HepG2 (cell line): ENCODE data around the gene HUNK.

Experiments
- ARID3A ChIP-seq: IDR thresholded peaks from 2 replicates; pipeline ENCODE4 v1.6.1; 2012; ENCODE audit warnings: low read depth, low read length, improper control_type of control experiment
- CTCF ChIP-seq: sonication (generic); formaldehyde crosslinking; IDR thresholded peaks from 2 replicates; pipeline ENCODE4 v1.5.0; 2020; ENCODE audit warnings: mild to moderate bottlenecking, missing genetic modification reagents, moderate library complexity
- GTF2F1 ChIP-seq: fragments of 150-350 bp; IDR thresholded peaks from 2 replicates; pipeline ENCODE4 v1.6.1; 2014; ENCODE audit warnings: low read length
- SNAI1 ChIP-seq: sonication (generic); formaldehyde crosslinking; IDR thresholded peaks from 2 replicates; pipeline ENCODE4 v1.5.0; 2020; ENCODE audit warnings: mild to moderate bottlenecking, missing genetic modification reagents, borderline replicate concordance
- TCF7L2 ChIP-seq: IDR thresholded peaks from 2 replicates; pipeline ENCODE4 v1.6.1; 2011; ENCODE audit warnings: mild to moderate bottlenecking, low read depth, low read length, moderate library complexity
- ZFP36 ChIP-seq: fragments of 150-350 bp; IDR thresholded peaks from 2 replicates; pipeline ENCODE4 v1.6.1; 2018; ENCODE audit warnings: borderline replicate concordance, low read length, low read depth; ENCODE audit not compliant: partially characterized antibody
- ZSCAN20 ChIP-seq: sonication (generic); formaldehyde crosslinking; IDR thresholded peaks from 2 replicates; pipeline ENCODE4 v1.4.0; 2020; ENCODE audit warnings: missing genetic modification reagents, mild to moderate bottlenecking, borderline replicate concordance

- TF ChIP-seq TCF7L2 (no peak), ARID3A (no peak), ZFP36 (no peak), ZSCAN20 (CRISPR knock-in tag) (no peak), SNAI1 (CRISPR knock-in tag) (no peak), CTCF (CRISPR knock-in tag) (no peak), GTF2F1 (no peak)
Observed at GRCh38 chr21:32003411-32003810, 130.6 kb downstream of the HUNK start.
